GM23248 (cell line): Measurements from ENCODE around the gene PLXND1. TPM values are rescaled to one million over a fixed set of nuclear protein-coding genes. Genes with fewer than 3 reads are reported as not detected.

Source experiments
- DNase-seq: peaks from one replicate; pipeline ENCODE4 v3.0.0-alpha.2; 2015
- H2AFZ ChIP-seq: fragments of 200-600 bp; sonication (generic); 2 replicates; pipeline ENCODE4 v1.6.1; 2016; ENCODE audit warnings: antibody characterized with exemption
- H3F3A ChIP-seq: fragments of 200-600 bp; sonication (generic); 2 replicates; pipeline ENCODE4 v1.6.1; 2016; ENCODE audit warnings: mild to moderate bottlenecking, antibody characterized with exemption, mixed run types; ENCODE audit not compliant: insufficient read depth
- H3K27ac ChIP-seq: fragments of 200-600 bp; sonication (generic); 2 replicates; pipeline ENCODE4 v1.5.1; 2016; ENCODE audit warnings: mild to moderate bottlenecking
- H3K27me3 ChIP-seq: fragments of 200-600 bp; sonication (generic); replicated peaks from 2 replicates; pipeline ENCODE4 v1.6.1; 2016; ENCODE audit warnings: mild to moderate bottlenecking; ENCODE audit not compliant: insufficient read depth
- H3K36me3 ChIP-seq: fragments of 200-600 bp; sonication (generic); 2 replicates; pipeline ENCODE4 v1.6.1; 2016; ENCODE audit warnings: low read depth, mild to moderate bottlenecking
- H3K4me1 ChIP-seq: fragments of 200-600 bp; sonication (generic); 2 replicates; pipeline ENCODE4 v1.6.1; 2016; ENCODE audit warnings: mild to moderate bottlenecking; ENCODE audit not compliant: insufficient read depth
- H3K4me2 ChIP-seq: fragments of 200-600 bp; sonication (generic); one replicate; pipeline ENCODE4 v1.6.1; 2016; ENCODE audit warnings: mild to moderate bottlenecking; ENCODE audit not compliant: unreplicated experiment
- H3K4me3 ChIP-seq: fragments of 200-600 bp; sonication (generic); 2 replicates; pipeline ENCODE4 v1.5.1; 2016; ENCODE audit warnings: mild to moderate bottlenecking
- H3K79me2 ChIP-seq: fragments of 200-600 bp; sonication (generic); 2 replicates; pipeline ENCODE4 v1.6.1; 2016; ENCODE audit warnings: mild to moderate bottlenecking; ENCODE audit not compliant: insufficient read depth
- H3K9ac ChIP-seq: fragments of 200-600 bp; sonication (generic); 2 replicates; pipeline ENCODE4 v1.6.1; 2016; ENCODE audit warnings: mild to moderate bottlenecking
- H3K9me2 ChIP-seq: fragments of 200-600 bp; sonication (generic); 2 replicates; pipeline ENCODE4 v1.6.1; 2016; ENCODE audit warnings: mixed run types, mild to moderate bottlenecking, moderate library complexity; ENCODE audit not compliant: insufficient read depth
- H3K9me3 ChIP-seq: fragments of 200-600 bp; sonication (generic); one replicate; pipeline ENCODE4 v1.6.1; 2017; ENCODE audit warnings: low read depth
- H4K20me1 ChIP-seq: fragments of 200-600 bp; sonication (generic); 2 replicates; pipeline ENCODE4 v1.6.0; 2016; ENCODE audit not compliant: insufficient read depth
- EZH2 ChIP-seq: fragments of 200-600 bp; sonication (generic); IDR thresholded peaks from 2 replicates; pipeline ENCODE4 v1.6.1; 2018; ENCODE audit warnings: antibody characterized with exemption, mild to moderate bottlenecking; ENCODE audit not compliant: insufficient read depth, poor library complexity, severe bottlenecking
- EZH2phosphoT487 ChIP-seq: fragments of 200-600 bp; sonication (generic); IDR thresholded peaks from 2 replicates; pipeline ENCODE4 v1.6.1; 2018; ENCODE audit warnings: antibody characterized with exemption, moderate library complexity, mild to moderate bottlenecking, low read depth; ENCODE audit not compliant: insufficient read depth
- WGBS, 2 experiments: methylation state at CpG; one replicate each; pipeline ENCODE4 v1.1.6; 2015 to 2017; ENCODE audit warnings: low lambda C conversion rate in 2 of 2, low coverage in 1 of 2; ENCODE audit errors: missing lambda C conversion rate in 2 of 2; 5-methylcytosine and 5-hydroxymethylcytosine counted together
- in situ Hi-C: fragments of 300-500 bp; cut with MboI; formaldehyde crosslinking; loops from 2 replicates; pipeline ENCODE4 v1.15.0; 2020
- polyA plus RNA-seq: library from polyadenylated mRNA; unstranded; fragments of >200 nt; fragmentation: Nextera tagmentation; extraction: Ambion mirVana; gene quantifications from 2 replicates; pipeline ENCODE4 v1.2.1, GENCODE V29; 2016
- total RNA-seq: library from RNA; depleted of rRNA; stranded (reverse); fragments of >200 nt; shearing (Covaris generic); gene quantifications from 2 replicates; pipeline ENCODE4 v1.2.3, GENCODE V29; 2014

The PLXND1 gene
- total and polyA plus RNA-seq, 2 experiments from 2014 or later, result 37.4 to 83.0 TPM

- Histone ChIP-seq H3K79me2 (no peaks in the 10 kb centered on the region), H2AFZ (no peak overlapping the region), H3K27ac (no peak overlapping the region), H3K4me2 (no peak overlapping the region), H3K9me3 (no peaks in the 10 kb centered on the region), H3K4me3 (no peak overlapping the region), H3K36me3 (no peaks in the 10 kb centered on the region; the same call in 1 of the 2 replicates), H3K27me3 (no peaks in the 10 kb centered on the region), H4K20me1 (no peaks in the 10 kb centered on the region), H3K9me2 (no peaks in the 10 kb centered on the region), H3F3A (no peaks in the 10 kb centered on the region), H3K9ac (no peak overlapping the region), H3K4me1 (no peaks in the 10 kb centered on the region; the same call in 1 of the 2 replicates)
- TF ChIP-seq EZH2phosphoT487 (no peak), EZH2 (no peak)
- in situ Hi-C loops, result no loop called here
- DNase-seq, result no peak
- 95 to 97% methylated on average over 7 of the region's 7 CpGs for WGBS, 2 experiments
Observed at GRCh38 chr3:129569856-129570255, 36.6 kb downstream of the PLXND1 start.

- Histone ChIP-seq H3K27ac (no peak overlapping the region), H3K9ac (no peak overlapping the region), H3K9me2 (no peaks in the 10 kb centered on the region), H3F3A (no peaks in the 10 kb centered on the region), H3K27me3 (no peaks in the 10 kb centered on the region), H3K79me2 (no peaks in the 10 kb centered on the region), H3K36me3 (no peaks in the 10 kb centered on the region; the same call in 1 of the 2 replicates), H4K20me1 (no peaks in the 10 kb centered on the region), H3K4me1 (no peaks in the 10 kb centered on the region; the same call in 1 of the 2 replicates), H3K4me2 (no peak overlapping the region), H3K9me3 (no peaks in the 10 kb centered on the region), H2AFZ (no peak overlapping the region), H3K4me3 (no peak overlapping the region)
- in situ Hi-C loops, result no loop called here
- 64 to 65% methylated on average over 6 of the region's 6 CpGs for WGBS, 2 experiments
- no peak for DNase-seq
- TF ChIP-seq EZH2 (no peak), EZH2phosphoT487 (no peak)
Observed at GRCh38 chr3:129567939-129568338, 38.5 kb downstream of the PLXND1 start.

- DNase-seq, result no peak
- Histone ChIP-seq H3K27me3 (no peaks in the 10 kb centered on the region), H3K79me2 (no peaks in the 10 kb centered on the region), H3K9me2 (no peaks in the 10 kb centered on the region), H3K9me3 (no peaks in the 10 kb centered on the region), H3K27ac (no peak overlapping the region), H3F3A (0 out of 2 replicates have a peak, but pooled peaks cover 4% of the 10 kb centered on the region), H3K4me1 (no peaks in the 10 kb centered on the region; the same call in 1 of the 2 replicates), H2AFZ (no peak overlapping the region), H3K9ac (no peak overlapping the region), H3K36me3 (no peaks in the 10 kb centered on the region; the same call in 1 of the 2 replicates), H3K4me3 (no peak overlapping the region), H3K4me2 (no peak overlapping the region), H4K20me1 (no peaks in the 10 kb centered on the region)
- TF ChIP-seq EZH2phosphoT487, result no peak
- WGBS, 2 experiments, result 71 to 75% methylated on average over 17 to 18 of the region's 18 CpGs
- in situ Hi-C loops, result no loop called here
Observed at GRCh38 chr3:129567176-129567705, 39.2 kb downstream of the PLXND1 start.

DNA sequence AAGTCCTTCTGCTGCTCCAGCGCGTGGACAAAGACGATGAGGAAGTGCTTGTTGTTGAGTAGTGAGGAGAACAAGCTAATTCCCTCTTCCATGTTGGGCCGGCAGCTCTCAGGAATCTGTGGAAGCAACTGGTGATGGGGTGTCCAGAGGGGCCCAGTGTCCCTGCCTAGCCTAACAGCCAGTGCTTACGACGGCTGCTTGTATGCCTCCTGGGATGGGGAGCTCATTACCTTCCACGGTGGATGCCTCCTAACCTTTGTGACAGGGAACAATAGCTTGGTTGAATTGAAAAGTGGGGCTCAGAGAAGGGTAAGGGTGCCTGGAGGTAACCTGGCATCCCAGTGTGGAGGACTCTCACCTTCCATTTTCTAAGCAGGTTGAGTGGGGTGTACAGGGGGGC, 40.6 kb downstream of the PLXND1 start:
- no peak for DNase-seq
- no peak overlapping the region for H3K4me3 ChIP-seq
- no peaks in the 10 kb centered on the region for H3K79me2 ChIP-seq
- peaks cover 6% of the 10 kb centered on the region for H3K4me1 ChIP-seq
- H3K27me3 ChIP-seq, result no peaks in the 10 kb centered on the region
- H3K9ac ChIP-seq, result no peak overlapping the region
- H3K4me2 ChIP-seq, result no peak overlapping the region
- no peaks in the 10 kb centered on the region for H3K9me2 ChIP-seq
- no peaks in the 10 kb centered on the region for H3K9me3 ChIP-seq
- H3K27ac ChIP-seq, result no peak overlapping the region
- H3F3A ChIP-seq, result 0 out of 2 replicates have a peak, but pooled peaks cover 6% of the 10 kb centered on the region
- in situ Hi-C loops, result no loop called here
- no peak for TF ChIP-seq EZH2phosphoT487
- no peak for TF ChIP-seq EZH2
- H3K36me3 ChIP-seq, result no peaks in the 10 kb centered on the region; the same call in 1 of the 2 replicates
- H2AFZ ChIP-seq, result no peak overlapping the region
- 89 to 91% methylated on average over 7 of the region's 7 CpGs for WGBS, 2 experiments
- H4K20me1 ChIP-seq, result no peaks in the 10 kb centered on the region
